Measurements from ENCODE around the gene RELL2.
A peak's percentile ranks its signal among the peaks of the same experiment; 100 is the strongest.

The RELL2 gene

DNA sequence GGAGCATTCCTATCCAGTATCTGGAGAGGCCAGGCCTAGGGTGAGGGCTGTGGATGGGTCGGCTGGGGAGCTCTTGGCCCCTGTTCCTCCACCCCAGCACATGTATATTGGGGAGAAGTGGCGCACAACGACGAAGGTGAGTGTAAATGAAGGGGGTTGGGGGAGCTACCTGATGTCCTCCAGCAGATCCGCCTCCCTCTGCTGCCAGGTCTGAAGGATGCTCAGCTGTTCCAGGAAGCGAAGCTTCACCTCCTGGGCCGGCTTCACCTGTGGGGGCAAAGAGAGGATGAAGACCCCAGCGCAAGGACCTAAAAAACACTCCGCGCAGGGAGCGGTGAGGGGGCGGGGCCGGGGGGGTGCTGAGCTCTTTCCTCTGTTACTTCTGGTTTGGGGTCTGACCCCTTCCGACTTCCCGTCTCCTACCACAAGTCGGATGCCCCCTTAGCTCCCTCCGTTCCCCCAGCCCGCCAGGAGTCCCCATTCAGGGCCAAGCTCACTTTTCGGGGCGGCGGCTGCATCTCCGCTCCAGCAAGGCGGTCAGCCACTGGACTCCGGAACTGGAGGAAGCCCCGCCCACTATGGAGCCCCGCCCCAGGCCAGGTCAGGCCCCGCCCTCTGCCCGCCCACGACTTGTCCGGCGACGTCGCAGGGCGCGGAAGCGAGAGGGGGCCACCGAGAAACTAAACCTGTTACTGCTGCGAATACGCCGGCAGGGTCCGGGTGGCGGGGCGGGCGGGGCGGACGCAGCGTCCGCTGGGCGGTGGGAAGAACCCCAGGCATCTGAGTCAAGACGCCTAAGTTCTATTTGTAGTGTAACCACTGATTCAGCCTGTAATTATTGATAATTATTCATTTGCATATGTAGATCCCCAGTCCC lies 14.3 kb downstream of the RELL2 start, which contains the start of gene FCHSD1:
Gene FCHSD1 (minus strand): TSS at position 568 of the 877 bp plus-strand sequence. CDS start 50 bp downstream, at position 518.
- peak; percentile 2 for DNase-seq

DNA sequence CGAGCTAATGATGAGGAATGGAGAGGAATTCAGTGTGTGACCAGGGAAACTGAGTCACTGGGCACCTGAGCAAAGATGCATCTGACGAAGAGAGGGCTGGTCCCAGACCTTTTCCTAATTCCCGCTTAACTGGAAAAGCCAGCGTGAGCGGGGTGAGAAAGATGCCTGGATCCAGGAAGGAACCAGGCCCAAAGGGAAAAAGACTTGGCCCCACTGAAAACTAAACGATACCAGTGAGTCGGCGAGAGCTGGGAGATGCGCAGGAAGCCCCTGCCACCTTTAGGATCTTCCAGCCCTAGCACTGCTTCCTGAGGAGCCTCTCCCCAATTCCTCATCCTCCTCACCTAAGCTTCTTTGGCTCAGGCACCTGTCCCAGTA lies 14.9 kb downstream of the RELL2 start:
- no peak for DNase-seq

DNA sequence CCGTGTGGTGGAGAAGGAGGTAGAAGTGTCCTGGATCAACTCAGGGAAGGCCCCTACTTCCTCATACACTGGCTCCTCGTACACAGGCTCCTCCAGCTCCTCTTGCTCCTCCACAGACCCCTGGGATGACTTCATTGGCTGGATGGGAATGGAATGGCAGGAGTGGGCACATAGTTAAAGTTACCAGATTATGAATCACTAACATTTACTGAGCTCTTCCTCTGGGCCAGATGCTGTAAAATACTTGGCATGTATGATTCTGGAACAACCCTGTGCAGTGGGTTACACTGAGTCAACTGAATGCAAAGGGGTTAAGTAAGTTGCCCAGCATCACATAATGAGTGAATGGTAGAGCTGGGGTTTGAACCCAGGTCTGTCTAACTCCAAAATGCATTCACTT lies 17.5 kb downstream of the RELL2 start:
- no peak for DNase-seq

DNA sequence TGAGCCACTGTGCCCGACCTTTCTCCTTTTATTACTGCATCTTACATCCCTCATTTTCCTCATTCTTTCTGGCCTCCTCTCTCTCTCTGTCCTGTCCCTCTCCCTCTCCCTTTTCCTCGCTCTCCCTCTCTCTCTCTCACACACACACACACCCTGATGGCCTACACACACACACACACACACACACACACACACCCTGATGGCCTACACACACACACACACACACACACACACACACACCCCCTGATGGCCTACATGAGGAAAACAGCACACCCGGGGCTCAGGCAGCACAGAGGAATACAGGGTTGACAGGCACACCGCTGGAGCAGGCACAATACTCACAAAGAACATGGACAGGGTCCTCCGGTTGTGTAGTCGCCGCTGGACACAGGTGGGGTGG lies 18.2 kb downstream of the RELL2 start:
- DNase-seq, result no peak

DNA sequence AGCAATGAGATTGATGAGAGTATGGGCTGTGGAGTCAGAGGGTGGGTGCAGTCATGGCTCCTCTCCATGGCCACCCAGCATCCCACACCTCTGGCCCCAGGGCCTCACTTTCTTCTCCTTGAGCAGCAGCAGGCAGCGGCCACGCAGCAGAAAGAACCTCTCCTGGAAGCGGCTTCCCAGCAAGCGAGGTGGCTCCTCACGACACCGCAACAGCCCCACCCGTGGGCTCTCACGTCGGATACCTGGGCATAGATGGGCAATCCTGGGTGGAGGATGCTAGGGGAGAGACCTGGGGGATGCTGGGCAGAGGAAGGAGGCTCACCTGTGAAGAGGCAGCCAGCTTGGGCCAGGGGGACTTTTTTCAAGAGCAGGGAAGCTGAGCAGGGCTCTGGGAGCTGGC lies 19.6 kb downstream of the RELL2 start:
- no peak for DNase-seq

DNA sequence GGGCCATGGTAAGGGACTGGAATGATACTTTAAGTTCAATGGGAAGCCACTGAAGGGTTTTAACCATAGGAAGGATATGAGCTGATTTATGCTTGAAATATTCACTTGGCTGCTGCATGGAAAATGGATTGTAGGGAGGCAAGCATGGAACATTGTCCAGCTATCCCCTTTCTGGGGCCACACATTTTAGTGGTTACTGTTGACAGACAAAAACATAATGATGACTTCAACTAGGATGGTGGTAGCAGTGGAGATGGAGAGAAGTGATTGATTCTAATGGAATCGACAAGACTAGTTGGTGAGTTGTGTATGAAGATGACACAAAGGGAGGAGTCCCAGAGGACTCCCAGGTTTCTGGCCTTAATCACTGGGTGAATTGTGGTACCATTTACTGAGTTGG lies 20.6 kb downstream of the RELL2 start:
- no peak for DNase-seq

DNA sequence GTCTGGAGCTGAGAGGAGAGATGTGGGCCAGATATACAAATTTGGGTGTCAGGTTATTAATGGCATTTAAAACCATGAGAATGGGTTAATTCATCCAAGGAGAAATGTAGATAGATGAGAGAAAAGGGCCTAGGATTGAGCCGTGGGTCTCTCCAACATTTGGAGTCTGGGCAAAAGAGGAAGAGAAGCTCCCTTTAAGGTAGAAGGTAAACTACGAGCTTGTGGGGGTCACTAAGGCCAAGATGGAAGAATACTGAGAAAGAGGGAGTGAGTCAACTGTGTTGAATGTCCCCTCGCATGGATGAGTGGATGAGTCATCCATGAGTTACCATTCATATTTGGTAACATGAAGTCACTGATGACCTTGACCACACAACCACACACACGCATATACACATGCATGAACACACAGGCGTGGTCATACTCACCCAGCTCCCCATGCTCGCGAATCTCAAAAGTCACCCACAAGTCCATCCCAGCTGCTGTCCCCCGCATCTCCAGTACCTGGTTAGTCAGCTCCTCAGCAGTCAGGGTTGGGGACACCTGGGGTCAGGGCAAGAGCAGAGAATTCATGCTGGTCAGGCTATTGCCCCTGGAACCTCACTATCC lies 21.2 kb downstream of the RELL2 start:
- DNase-seq, result no peak

DNA sequence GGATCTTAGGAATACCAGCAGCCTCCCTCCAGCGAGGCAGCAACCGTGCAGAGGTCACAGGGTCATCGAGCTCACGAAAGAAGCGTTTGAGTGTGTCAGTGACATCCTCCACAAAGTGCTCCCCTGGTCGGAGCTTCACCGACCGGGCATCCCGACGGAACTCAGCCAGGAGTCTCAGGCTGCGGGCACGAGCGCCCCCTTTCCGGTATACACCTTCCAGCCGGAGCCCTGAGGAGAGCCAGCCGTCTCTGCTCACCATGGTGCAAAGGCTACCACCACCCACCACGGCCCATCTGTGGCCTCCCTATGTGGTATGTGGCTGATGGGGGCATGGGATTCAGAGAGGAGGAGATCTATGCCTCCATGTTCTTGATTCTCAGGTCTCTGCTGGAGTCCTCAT lies 25.2 kb downstream of the RELL2 start:
- DNase-seq, result no peak

DNA sequence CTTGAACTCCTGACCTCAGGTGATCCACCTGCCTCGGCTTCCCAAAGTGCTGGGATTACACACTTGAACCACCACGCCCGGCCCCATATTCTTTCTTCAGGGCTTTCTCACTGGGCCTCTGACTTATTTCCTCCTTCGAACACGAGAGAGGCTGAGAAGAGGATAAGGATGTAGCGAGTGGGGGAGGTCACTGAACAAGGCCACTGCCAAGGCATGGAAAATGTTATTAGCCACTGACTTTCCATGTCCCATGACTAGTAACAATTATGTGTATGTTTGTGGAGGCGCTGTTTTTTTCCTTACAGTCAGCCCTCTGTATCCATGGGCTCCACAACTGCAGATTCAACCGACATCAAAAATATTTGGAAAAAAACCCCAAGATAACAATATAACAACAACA lies 26.7 kb downstream of the RELL2 start:
- no peak for DNase-seq

DNA sequence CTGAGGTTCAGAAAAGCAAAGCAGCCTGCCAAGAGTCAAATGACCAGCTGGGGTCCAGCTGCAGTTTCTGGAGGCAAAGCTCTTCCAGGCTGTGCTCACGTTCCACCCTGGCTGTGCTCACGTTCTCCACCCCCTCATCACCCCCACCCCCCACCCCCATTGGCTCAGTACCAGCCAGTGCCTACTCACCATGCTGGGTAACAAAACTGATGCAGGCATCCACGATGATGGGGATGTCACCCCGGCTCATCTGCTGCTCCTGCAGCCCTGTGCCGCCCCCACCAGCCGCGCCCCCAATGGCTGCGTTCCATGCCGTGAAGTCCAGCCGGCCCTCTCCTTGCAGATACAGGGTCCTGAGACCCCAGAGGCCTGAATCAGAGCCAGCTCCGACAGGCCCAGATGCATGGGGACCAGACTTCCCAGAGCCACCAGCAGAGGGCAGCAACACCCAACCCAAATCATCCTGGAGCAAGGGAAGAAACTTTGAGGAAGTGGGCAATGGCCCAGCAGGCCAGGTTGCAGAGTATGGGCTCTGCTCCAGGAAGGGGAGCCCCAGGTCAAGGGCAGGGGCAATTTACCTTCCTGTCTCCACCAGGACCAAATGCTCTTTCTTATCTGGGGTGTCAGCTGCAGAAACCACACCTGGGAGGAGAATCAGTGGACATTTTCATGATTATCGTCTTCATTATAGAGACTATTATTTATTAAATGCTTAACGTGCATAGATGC lies 28.1 kb downstream of the RELL2 start:
- DNase-seq, result peak; percentile 12

DNA sequence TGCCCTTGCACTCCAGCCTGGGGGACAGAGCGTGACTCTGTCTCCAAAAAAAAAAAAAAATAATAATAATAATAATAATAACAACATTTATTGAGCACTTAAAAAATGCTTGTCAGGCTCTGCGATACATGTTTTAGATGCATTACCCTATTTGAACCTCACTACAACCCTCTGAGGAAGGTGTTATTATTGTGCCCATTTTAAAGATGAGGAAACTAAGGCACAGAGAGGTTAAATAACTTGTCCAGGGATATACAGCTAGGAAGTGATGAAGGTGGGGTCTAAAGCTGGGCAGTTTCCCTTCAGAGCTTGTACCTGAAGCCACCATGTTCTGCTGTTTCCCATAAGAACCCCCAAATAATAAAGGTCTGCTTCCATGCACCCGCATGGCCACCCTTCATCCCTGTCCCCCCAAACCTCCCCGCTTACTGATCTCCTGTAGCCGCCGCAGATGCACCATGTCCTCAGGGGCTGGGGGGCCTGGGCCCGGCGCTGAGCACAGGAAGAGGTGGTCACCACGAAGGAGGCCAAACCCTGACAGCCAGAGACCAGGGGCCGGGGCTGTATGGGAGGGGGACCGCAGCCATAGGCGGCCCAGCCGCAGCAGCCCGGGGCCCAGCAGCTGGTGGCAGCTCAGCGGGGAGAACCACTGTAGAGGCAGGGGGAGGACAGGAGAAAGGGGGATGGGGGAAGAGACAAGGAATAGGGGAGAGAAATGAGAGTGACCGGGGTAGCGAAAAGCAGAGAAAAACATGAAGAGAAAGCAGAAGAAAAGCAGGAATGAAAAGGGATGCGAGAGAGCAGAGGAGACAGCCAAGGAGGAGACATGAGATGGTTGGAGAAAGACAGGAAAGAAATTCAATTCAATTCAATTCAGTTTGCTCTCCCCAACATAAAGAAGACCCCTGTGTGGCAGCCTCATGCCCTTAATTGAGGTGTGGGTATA lies 29.5 kb downstream of the RELL2 start:
- DNase-seq, result no peak

DNA sequence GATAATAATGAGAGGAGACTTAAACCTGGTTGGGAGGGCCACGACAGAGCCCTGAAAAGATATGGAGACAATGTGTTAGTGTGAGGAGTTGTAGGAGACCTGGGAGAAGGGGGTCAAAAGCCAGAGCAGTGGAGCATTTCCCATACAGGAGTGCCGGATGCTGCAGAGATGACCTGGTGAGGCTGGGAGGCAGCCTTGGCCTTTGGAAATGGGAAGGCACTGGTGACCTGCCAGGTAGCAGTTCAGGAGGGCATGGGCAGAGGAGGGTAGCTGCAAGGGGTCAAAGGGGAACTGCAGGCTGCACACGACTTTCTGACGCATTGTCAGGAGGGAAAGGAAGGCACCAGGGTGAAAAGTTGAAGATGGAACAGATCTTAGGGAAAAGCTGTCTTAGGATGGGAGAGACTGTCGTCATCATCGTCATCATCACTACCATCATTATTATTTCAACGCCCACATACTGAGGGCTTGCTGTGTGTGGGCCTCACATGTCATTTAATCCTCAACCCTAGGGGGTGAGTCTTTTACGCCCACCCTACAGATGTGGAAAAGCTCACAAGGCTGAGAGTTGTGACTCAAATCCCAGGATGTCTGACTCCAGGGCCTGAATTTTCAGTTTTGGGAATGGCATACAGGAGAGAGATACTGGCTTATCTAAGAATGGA lies 31.9 kb downstream of the RELL2 start:
- DNase-seq, result no peak

DNA sequence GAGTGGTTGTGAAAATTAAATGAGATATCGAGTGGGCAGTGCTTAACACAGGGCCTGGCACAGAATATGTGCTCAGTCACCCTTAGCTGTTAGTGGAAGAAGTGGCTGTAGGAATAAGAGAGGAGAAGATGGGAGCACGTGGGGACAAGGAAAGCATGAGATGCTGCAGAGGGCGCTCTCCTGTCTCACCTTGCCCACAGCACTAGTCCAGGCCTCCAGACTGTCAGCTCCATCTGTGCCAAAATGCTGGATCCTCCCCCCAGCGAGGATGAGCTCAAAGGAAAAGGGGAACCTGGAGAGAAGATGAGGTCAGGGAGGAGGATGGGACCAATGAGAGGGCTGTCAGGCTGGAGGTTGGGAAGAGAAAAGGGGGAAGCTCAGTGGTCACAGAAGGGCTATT lies 32.7 kb downstream of the RELL2 start:
- no peak for DNase-seq

DNA sequence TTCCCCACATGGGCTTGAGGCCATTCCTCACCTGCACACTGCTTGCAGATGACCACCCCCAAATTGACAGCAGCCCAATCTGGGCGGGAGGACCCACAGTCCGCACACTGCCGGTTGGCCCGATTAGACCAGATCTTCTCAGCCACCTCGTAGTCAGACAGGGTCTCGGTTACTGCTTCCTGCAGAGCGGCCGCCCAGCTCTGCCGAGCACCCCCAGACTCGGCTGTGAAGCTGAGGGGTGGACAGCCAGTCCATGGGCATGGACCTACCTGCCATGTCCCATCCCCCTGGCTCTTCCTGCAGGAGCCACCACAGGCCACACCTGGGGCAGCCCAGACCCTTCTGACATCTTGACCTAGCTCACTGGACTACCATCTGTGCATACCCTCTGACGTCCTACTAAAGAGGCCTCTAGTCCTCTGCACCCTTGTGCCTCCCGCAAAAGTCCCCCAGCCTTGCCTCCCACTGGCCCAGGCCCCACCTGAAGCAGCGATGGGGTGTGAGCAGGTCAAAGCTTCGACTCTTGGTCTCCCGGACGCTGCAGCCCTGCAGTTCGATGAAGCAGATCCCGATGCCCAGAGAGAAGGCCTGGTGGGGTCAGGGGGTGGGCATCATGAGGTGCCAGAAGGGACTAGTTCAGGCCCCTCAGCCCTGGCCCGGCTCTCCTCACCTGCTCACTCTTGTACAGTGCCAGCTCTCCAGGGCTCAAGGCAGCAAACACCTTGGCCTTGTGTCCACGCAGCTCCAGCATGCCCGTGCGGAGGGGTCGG lies 35.5 kb downstream of the RELL2 start:
- no peak for DNase-seq

DNA sequence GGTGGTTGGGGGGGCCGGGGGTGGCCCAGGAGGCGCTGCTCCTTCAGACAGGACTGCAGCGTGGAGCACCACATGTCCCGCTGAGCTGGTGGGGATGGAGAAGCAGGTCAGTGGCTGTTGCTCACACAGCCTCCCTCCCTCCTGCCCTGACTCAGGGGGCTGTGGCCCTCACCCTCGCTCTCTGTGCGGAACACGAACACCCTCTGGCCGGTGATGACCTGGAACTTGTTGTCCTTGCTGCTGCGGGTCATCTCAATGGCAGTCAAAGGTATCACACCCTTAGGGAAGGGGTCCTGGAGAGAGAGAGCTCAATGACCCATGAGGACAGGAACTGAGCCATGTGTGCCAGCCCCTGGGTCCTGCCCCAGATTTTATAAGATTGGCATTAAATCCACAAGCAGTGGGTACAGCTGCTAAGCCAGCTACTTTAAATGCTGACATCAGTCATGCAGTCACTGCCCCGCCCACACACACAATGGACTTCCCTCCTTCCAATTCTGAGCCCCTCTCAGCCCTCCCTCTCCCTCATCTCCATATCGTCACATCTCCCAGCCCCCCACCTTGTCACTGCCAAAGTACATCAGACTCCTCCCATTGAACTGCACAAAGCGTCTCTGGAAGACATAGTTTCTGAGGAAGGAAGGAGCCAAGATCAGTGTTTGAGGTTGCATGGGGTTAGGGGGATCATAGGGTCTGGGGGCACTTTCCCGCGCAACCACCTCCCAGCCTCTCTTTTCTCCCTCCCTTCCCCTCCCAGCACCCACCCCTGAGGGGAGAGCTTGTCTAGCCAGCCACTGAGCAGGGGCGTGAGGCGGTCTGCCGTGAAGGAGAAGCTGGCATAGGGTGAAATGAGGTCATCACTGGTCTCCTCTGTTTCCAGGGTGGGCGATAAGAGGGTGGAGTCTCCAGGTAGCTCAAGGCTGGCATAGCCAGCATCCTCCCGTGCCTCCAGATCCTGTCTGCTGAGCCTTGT lies 36.3 kb downstream of the RELL2 start:
- DNase-seq, result peak; percentile 1

DNA sequence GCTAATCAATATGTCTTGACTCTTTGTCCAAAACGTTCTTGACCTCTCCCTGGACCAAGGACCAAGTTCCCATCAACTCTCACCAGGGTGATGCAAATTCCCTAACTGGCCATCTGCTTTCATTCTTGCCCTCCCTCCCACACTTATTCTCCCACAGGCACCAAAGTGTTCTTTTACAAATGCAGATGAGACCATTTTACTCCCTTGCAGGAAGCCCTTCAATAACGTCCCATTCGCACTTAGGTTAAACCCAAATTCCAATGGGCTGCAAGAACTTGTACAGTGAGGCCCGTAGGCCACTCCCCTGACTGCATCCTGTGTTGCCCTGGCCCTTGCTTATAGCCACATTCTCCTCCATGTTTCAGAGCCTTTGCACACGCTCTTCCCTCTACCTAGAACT lies 38.0 kb downstream of the RELL2 start:
- no peak for DNase-seq

DNA sequence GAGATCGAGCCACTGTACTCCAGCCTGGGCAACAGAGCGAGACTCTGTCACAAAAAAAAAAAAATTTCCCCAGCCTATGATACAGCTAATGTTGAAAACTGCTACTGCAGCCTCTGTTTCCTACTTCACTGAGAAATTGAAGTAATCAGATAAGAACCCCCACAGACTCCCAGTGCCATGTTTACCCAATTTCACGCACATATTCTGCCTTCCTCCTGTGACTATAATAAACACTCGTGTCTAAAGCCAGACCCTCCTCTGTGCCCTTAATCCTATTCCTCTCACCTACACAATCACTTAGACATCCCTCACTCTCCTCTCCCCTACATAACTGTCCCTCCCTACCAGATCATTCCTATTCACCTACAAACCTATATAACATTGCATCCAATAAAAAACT lies 38.9 kb downstream of the RELL2 start:
- no peak for DNase-seq

DNA sequence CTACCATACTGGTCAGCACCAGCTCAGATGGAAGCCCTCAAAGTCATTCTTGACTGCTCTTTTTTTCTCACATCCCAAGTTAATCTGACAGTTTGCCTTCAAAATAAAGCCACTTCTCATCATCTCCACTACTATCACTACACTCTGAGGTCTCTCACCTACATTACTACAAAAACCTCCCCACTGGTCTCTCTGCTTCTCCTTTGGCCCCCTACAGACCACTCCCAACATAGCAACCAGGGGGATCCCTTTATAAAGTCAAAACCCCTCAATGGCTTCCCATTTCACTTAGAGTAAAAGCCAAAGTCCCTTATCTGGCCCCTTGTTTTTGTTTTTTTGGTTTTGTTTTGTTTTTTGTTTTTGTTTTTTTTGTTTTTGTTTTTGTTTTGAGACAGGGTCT lies 40.6 kb downstream of the RELL2 start:
- no peak for DNase-seq

DNA sequence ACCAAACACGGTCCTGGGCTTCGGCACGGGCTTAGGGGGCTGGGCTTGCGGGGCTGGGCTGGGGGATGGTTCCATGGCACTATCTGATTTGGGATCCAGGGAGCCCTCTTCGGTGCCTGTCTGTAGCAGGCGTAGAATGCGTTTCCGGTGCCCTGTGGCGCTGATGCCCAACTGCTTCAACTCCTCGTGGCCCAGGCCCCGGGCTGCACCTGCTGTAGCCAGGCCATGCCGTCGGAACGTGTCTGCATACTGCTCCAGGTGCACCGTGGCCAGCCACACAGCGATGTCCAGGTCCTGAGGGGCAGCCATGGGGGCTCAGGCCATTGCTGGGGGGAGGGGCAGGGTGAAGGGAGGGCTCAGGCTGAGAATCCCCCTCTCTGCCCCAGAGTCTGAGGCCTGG lies 43.4 kb downstream of the RELL2 start:
- DNase-seq, result no peak

DNA sequence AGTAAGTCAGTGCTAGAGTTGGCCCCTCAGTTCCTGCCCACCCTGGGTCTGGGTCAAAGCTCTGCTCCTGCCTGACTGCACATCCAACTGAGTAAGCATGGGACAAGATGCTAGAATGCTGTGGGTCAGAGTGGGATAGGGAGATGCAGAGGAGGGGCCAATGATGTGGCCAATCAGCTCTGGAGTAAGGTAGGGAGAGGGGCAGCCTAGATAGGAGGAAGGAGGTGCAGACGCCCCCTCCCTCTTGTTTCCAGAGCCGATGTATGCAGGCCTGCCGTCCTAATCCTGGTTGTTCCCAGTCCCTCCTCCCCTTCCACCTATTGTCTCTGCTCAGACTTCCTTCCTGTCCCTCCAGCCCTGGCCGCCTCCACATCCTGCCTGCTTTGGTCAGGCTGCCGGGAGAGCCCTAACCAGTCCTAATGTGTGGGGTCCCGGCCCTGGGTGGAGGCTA lies 44.0 kb downstream of the RELL2 start:
- no peak for DNase-seq
